Heart left ventricle (tissue), 13 donors: ENCODE results near the gene HIC1.

ENCODE experiments used
- POLR2A ChIP-seq, 2 donors: fragments of 450-650 bp; IDR thresholded peaks; one replicate each; pipeline ENCODE4 v1.6.1; 2017; ENCODE audit warnings: antibody characterized with exemption in 2 of 2, mild to moderate bottlenecking in 2 of 2, moderate library complexity in 2 of 2
- TF ChIP-seq, protein P1 (sequence below), 12 donors: fragments of 200-600 bp; sonication (generic) in 4 of 12; IDR thresholded peaks; one replicate each; pipeline versions ENCODE4 v1.5.0 to v1.8.0; 2018 to 2022; ENCODE audit warnings: antibody characterized with exemption in 12 of 12, mild to moderate bottlenecking in 5 of 12
- donor health status: ischemic (EF 13 %, LVEDD 7.1; RV severe dilation, severe dysfunction).
- donor health status: DM: no; HTN: yes; CAD: no.
- donor health status: DM: no; HTN: no; CAD: no.
- donor health status: ischemic (EF 25% LVEDD 6.9; RV normal size, moderate dysfunction).
- donor health status: ischemic (EF 25% LVEDD 5.7; RV mildly dilated, moderate dysfunction).
- donor health status: ischemic (EF 35%, LVEDD 5.7; RV mildly dilated, moderate dysfunction).
- donor health status: nonischemic (EF 11% LVEDD 7.7; RV severe dilation, severe dysfunction).
- donor health status: DM: yes; HTN: yes; CAD: no.
- donor health status: PGD.
- donor health status: ischemic (EF 29% LVEDD 5.4; RV normal size, mild dysfunction).
- donor health status: nonischemic (EF 23%, LVEDD 6.1; RV moderate dilation, normal function).

- TF ChIP-seq, protein P1, sequence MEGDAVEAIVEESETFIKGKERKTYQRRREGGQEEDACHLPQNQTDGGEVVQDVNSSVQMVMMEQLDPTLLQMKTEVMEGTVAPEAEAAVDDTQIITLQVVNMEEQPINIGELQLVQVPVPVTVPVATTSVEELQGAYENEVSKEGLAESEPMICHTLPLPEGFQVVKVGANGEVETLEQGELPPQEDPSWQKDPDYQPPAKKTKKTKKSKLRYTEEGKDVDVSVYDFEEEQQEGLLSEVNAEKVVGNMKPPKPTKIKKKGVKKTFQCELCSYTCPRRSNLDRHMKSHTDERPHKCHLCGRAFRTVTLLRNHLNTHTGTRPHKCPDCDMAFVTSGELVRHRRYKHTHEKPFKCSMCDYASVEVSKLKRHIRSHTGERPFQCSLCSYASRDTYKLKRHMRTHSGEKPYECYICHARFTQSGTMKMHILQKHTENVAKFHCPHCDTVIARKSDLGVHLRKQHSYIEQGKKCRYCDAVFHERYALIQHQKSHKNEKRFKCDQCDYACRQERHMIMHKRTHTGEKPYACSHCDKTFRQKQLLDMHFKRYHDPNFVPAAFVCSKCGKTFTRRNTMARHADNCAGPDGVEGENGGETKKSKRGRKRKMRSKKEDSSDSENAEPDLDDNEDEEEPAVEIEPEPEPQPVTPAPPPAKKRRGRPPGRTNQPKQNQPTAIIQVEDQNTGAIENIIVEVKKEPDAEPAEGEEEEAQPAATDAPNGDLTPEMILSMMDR (IDR thresholded peaks at IDR 0.05) = no peak
- TF ChIP-seq POLR2A (IDR thresholded peaks at IDR 0.05) = no peak
Observed at GRCh38 chr17:2071024-2071385, 16.1 kb downstream of the HIC1 start.
